Measurements from ENCODE around the gene NUP210L.
"Not testable (repeated sequence)": the region's sequence is repeated elsewhere in the genome, so short reads cannot be mapped to it uniquely, and the experiment has no call there.

DNA sequence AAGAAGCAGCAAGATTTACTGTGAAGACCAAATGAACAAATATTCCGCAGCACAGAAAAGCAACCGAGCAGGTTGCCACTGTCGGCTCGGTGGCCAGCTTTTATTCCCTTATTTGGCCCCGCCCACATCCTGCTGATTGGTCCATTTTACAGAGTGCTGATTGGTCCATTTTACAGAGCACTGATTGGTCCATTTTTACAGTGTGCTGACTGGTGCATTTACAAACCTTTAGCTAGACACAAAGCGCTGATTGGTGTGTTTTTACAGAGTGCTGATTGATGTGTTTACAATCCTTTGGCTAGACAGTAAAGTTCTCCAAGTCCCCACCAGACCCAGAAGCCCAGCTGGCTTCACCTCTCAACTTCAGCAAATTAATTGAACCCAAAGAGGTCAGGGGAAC is 71.8 kb downstream of the NUP210L start:
- TF ChIP-seq NR2C1 (IDR thresholded peaks at IDR 0.05); NR2C1 (tag; IDR thresholded peaks at IDR 0.05); HDAC6 (IDR thresholded peaks at IDR 0.05; ENCODE audit: low read depth, low read length); MCM7 (IDR thresholded peaks at IDR 0.05); CTCF (IDR thresholded peaks at IDR 0.05 in 2 of 3, conservative IDR thresholded peaks at IDR 0.05 in 1 of 3; ENCODE audit: insufficient read depth in 2 of 3, low read depth in 1 of 3, low read length in 3 of 3); ZNF212 (CRISPR knock-in tag; IDR thresholded peaks at IDR 0.05); SETDB1 (IDR thresholded peaks at IDR 0.05; ENCODE audit: low read length); PREB (CRISPR knock-in tag; IDR thresholded peaks at IDR 0.05); PTBP1 (IDR thresholded peaks at IDR 0.05; ENCODE audit: low read depth, low read length); SMC3 (conservative IDR thresholded peaks at IDR 0.05; ENCODE audit: insufficient read depth, low read depth, low read length); KLF16 (IDR thresholded peaks at IDR 0.05); POLR2AphosphoS5 (IDR thresholded peaks at IDR 0.05; ENCODE audit: control insufficient read depth, insufficient read depth, low read depth, low read length): not testable (repeated sequence)

Data from K562 (cell line).